Measurements from ENCODE around the gene MYO16. TPM values are rescaled to one million over a fixed set of nuclear protein-coding genes. Genes with fewer than 3 reads are reported as not detected.

The MYO16 gene
- polyA plus RNA-seq, 2 of the 4 experiments (the other 2 are of a cell fraction) = 0.03 to 0.06 TPM

GRCh38 chr13:108632649-108633167 lies 3.3 kb downstream of the MYO16 start:
- Histone ChIP-seq H3K4me3 (no peak overlapping the region), H3K4me1 (no peaks in the 10 kb centered on the region), H3K4me2 (no peak overlapping the region), H3K9me3 (no peaks in the 10 kb centered on the region), H3K27ac (no peak overlapping the region)
- FAIRE-seq (no peak), ATAC-seq (no peak), DNase-seq (ENCODE audit: low read depth in 1 of 2, low spot score in 1 of 2) (no peak)
- POLR2A ChIA-PET = no interaction called here
- TF ChIP-seq HES2 (IDR thresholded peaks at IDR 0.05) (no peak), BCL3 (IDR thresholded peaks at IDR 0.05) (no peak), RCOR1 (IDR thresholded peaks at IDR 0.05; ENCODE audit: low read depth, low read length) (no peak), MAZ (IDR thresholded peaks at IDR 0.05; ENCODE audit: borderline replicate concordance, low read depth, low read length) (no peak), EHMT2 (IDR thresholded peaks at IDR 0.05; ENCODE audit: low read depth) (no peak), RNF2 (IDR thresholded peaks at IDR 0.05; ENCODE audit: borderline replicate concordance, low read depth) (no peak)
- CTCF ChIA-PET = no interaction called here
- WGBS (ENCODE audit: missing lambda C conversion rate) = 42% methylated on average over 5 of the region's 5 CpGs

- WGBS (ENCODE audit: missing lambda C conversion rate) = 80% methylated on average over 4 of the region's 4 CpGs
- TF ChIP-seq NPAS2 (CRISPR knock-in tag; IDR thresholded peaks at IDR 0.05; ENCODE audit: borderline replicate concordance) (no peak), RAD21 (conservative IDR thresholded peaks at IDR 0.05 in 1 of 2, IDR thresholded peaks at IDR 0.05 in 1 of 2) (no peak), MAZ (IDR thresholded peaks at IDR 0.05; ENCODE audit: borderline replicate concordance, low read depth, low read length) (no peak), RNF2 (IDR thresholded peaks at IDR 0.05; ENCODE audit: borderline replicate concordance, low read depth) (no peak), CBX8 (IDR thresholded peaks at IDR 0.05) (no peak), TFCP2L1 (CRISPR knock-in tag; IDR thresholded peaks at IDR 0.05) (no peak), E2F6 (IDR thresholded peaks at IDR 0.05; ENCODE audit: borderline replicate concordance, low read depth) (no peak), HMGXB4 (CRISPR knock-in tag; IDR thresholded peaks at IDR 0.05; ENCODE audit: borderline replicate concordance) (no peak), JUN (IDR thresholded peaks at IDR 0.05) (no peak), CHD2 (IDR thresholded peaks at IDR 0.05; ENCODE audit: low read length, partially characterized antibody) (no peak), HES2 (IDR thresholded peaks at IDR 0.05) (no peak), ZSCAN20 (CRISPR knock-in tag; IDR thresholded peaks at IDR 0.05) (no peak), POLR2AphosphoS2 (conservative IDR thresholded peaks at IDR 0.05; ENCODE audit: low read length) (no peak), CEBPB (IDR thresholded peaks at IDR 0.05) (no peak), MAX (IDR thresholded peaks at IDR 0.05) (no peak), RARB (CRISPR knock-in tag; IDR thresholded peaks at IDR 0.05) (no peak), ZC3H11A (IDR thresholded peaks at IDR 0.05) (no peak), KDM5A (IDR thresholded peaks at IDR 0.05) (no peak), BHLHE40 (IDR thresholded peaks at IDR 0.05; ENCODE audit: low read depth, low read length) (no peak), KDM1A (IDR thresholded peaks at IDR 0.05; ENCODE audit: low read depth) (no peak)
- ChIA-PET CTCF (no interaction called here), POLR2A (no interaction called here)
- FAIRE-seq = no peak
- Histone ChIP-seq H3K4me1 (no peaks in the 10 kb centered on the region), H3K9me3 (no peaks in the 10 kb centered on the region), H3K27ac (no peak overlapping the region), H3K4me2 (no peak overlapping the region), H3K4me3 (no peak overlapping the region)
- no peak for DNase-seq (ENCODE audit: low read depth in 1 of 2, low spot score in 1 of 2)
- no peak for ATAC-seq
These were observed 9.5 kb downstream of the MYO16 start for GRCh38 chr13:108638901-108639300.
